H1 (cell line): Measurements from ENCODE around the gene SLC35E3. TPM values are rescaled to one million over a fixed set of nuclear protein-coding genes. Genes with fewer than 3 reads are reported as not detected.

Source experiments
- E2F6 ChIP-seq: IDR thresholded peaks from 2 replicates; pipeline ENCODE4 v1.6.1; 2012; ENCODE audit warnings: inconsistent platforms
- PHF8 ChIP-seq: fragments of 200-600 bp; sonication (generic); conservative IDR thresholded peaks from 2 replicates; pipeline ENCODE4 v1.7.1; 2012; ENCODE audit warnings: low read depth, mild to moderate bottlenecking, inconsistent platforms, low read length, moderate library complexity
- polyA plus RNA-seq, 7 experiments: library from polyadenylated mRNA; depleted of rRNA in 3 of 7; stranded (reverse) in 5 of 7; unstranded in 2 of 7; fragments of >200 nt in 5 of 7; fragments of 200-250 nt in 2 of 7; gene quantifications; 1 replicate in 5 of 7; 2 replicates in 1 of 7; 4 replicates in 1 of 7; pipeline versions ENCODE4 v1.2.1 to v1.2.3, GENCODE V29; 2011 to 2013; ENCODE audit warnings: missing spikeins in 2 of 7, mixed read lengths in 2 of 7
- total RNA-seq: library from RNA; stranded (reverse); fragmentation: NEBNext Ultra II Directional; extraction: Animal tissue kit (Norgen Biotek cat#: 25700); gene quantifications from 2 replicates; pipeline ENCODE4 v1.2.1, GENCODE V29; 2021
- TF ChIP-seq, protein P1 (sequence below): IDR thresholded peaks from 2 replicates; pipeline ENCODE4 v1.6.1; 2012; ENCODE audit warnings: low read length, inconsistent platforms

SLC35E3 gene
- total and polyA plus RNA-seq, 2 of the 8 experiments (the other 6 are each of a cell fraction or from before 2014, with no cell fraction given): 10.0 to 10.9 TPM

- TF ChIP-seq PHF8: no peak
- TF ChIP-seq, protein P1, sequence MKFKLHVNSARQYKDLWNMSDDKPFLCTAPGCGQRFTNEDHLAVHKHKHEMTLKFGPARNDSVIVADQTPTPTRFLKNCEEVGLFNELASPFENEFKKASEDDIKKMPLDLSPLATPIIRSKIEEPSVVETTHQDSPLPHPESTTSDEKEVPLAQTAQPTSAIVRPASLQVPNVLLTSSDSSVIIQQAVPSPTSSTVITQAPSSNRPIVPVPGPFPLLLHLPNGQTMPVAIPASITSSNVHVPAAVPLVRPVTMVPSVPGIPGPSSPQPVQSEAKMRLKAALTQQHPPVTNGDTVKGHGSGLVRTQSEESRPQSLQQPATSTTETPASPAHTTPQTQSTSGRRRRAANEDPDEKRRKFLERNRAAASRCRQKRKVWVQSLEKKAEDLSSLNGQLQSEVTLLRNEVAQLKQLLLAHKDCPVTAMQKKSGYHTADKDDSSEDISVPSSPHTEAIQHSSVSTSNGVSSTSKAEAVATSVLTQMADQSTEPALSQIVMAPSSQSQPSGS: no peak
- TF ChIP-seq E2F6: no peak
These were observed 33.3 kb downstream of the SLC35E3 start (continued) for GRCh38 chr12:68779280-68779679.
